SK-N-SH treated with all-trans-retinoic acid at 6 μM for 48 hours (cell line): ENCODE measurements around the gene ABCD3.

ENCODE experiments used
- CSDC2 ChIP-seq: fragments of 250-450 bp; sonication (Bioruptor Pico); IDR thresholded peaks from 2 replicates; pipeline ENCODE4 v1.5.0; 2020; ENCODE audit warnings: mild to moderate bottlenecking, moderate library complexity
- CSRNP3 ChIP-seq: fragments of 250-450 bp; sonication (Bioruptor Pico); IDR thresholded peaks from 2 replicates; pipeline ENCODE4 v1.5.1; 2021; ENCODE audit warnings: mild to moderate bottlenecking, moderate library complexity
- PATZ1 ChIP-seq: fragments of 250-450 bp; sonication (Bioruptor Pico); IDR thresholded peaks from 2 replicates; pipeline ENCODE4 v1.8.0; 2020; ENCODE audit warnings: mild to moderate bottlenecking, moderate library complexity, borderline replicate concordance
- PPARA ChIP-seq: fragments of 250-450 bp; sonication (Bioruptor Pico); IDR thresholded peaks from 2 replicates; pipeline ENCODE4 v1.5.0; 2020; ENCODE audit warnings: mild to moderate bottlenecking, borderline replicate concordance
- RARB ChIP-seq: fragments of 250-450 bp; sonication (Bioruptor Pico); IDR thresholded peaks from 2 replicates; pipeline ENCODE4 v1.8.0; 2021; ENCODE audit warnings: mild to moderate bottlenecking, moderate library complexity
- TOX ChIP-seq: fragments of 250-450 bp; sonication (Bioruptor Pico); IDR thresholded peaks from 2 replicates; pipeline ENCODE4 v1.8.0; 2021; ENCODE audit warnings: mild to moderate bottlenecking, moderate library complexity, borderline replicate concordance
- ZC3H10 ChIP-seq: fragments of 250-450 bp; sonication (Bioruptor Pico); IDR thresholded peaks from 2 replicates; pipeline ENCODE4 v1.5.1; 2021; ENCODE audit warnings: mild to moderate bottlenecking, moderate library complexity
- ZFP3 ChIP-seq: fragments of 250-450 bp; sonication (Bioruptor Pico); IDR thresholded peaks from 2 replicates; pipeline ENCODE4 v1.5.0; 2020; ENCODE audit warnings: mild to moderate bottlenecking, moderate library complexity
- ZNF565 ChIP-seq: fragments of 450-650 bp; formaldehyde crosslinking; conservative IDR thresholded peaks from 2 replicates; pipeline ENCODE4 v1.5.0; 2020; ENCODE audit warnings: low read depth, mild to moderate bottlenecking, moderate library complexity

GRCh38 chr1:94550396-94550795 lies 132.2 kb downstream of the ABCD3 start:
- no peak for TF ChIP-seq PPARA
- TF ChIP-seq CSRNP3 (CRISPR knock-in tag), result no peak
- TF ChIP-seq RARB (CRISPR knock-in tag), result no peak
- no peak for TF ChIP-seq ZNF565 (CRISPR knock-in tag)
- no peak for TF ChIP-seq ZC3H10
- no peak for TF ChIP-seq TOX (CRISPR knock-in tag)
- TF ChIP-seq ZFP3 (CRISPR knock-in tag), result no peak
- TF ChIP-seq CSDC2 (CRISPR knock-in tag), result no peak
- TF ChIP-seq PATZ1 (CRISPR knock-in tag), result no peak
